Caco-2 (cell line): Measurements from ENCODE around the gene PHC2. TPM values are rescaled to one million over a fixed set of nuclear protein-coding genes. Genes with fewer than 3 reads are reported as not detected.

Source experiments
- BruUV-seq: library from RNA; stranded (reverse); fragments of 400-500 nt; replicated peaks from 2 replicates; lab custom pipeline; 2021; lab: Mats Ljungman, UMichigan
- CTCF ChIA-PET: fragments of 300-600 bp; sonication (Branson Sonifier 250); formaldehyde crosslinking; loops from one replicate; lab custom pipeline; 2022; ENCODE audit warnings: antibody characterized with exemption; lab: Charles Lee
- POLR2A ChIA-PET: fragments of 300-600 bp; sonication (Branson Sonifier 250); formaldehyde crosslinking; loops from one replicate; lab custom pipeline; 2022; ENCODE audit warnings: antibody characterized with exemption; lab: Charles Lee
- DNase-seq, 2 experiments: peaks; one replicate each; pipeline versions ENCODE4 v3.0.0 to v3.0.0-alpha.2; 2020 to 2022
- H3K27me3 ChIP-seq: replicated peaks from 2 replicates; pipeline ENCODE4 v1.6.0; 2011; ENCODE audit warnings: low read length; ENCODE audit not compliant: control insufficient read depth, insufficient read depth
- H3K36me3 ChIP-seq: 2 replicates; pipeline ENCODE4 v1.5.1; 2011; ENCODE audit warnings: low read length; ENCODE audit not compliant: control insufficient read depth, insufficient read depth
- H3K4me1 ChIP-seq: fragments of 250-450 bp; sonication (Bioruptor Pico); 2 replicates; pipeline ENCODE4 v1.5.1; 2020; ENCODE audit warnings: mild to moderate bottlenecking
- H3K4me3 ChIP-seq: 2 replicates; pipeline ENCODE4 v1.5.1; 2011; ENCODE audit warnings: low read depth, mild to moderate bottlenecking, control low read depth, low read length
- H3K9me3 ChIP-seq: fragments of 250-450 bp; sonication (Bioruptor Pico); 2 replicates; pipeline ENCODE4 v1.5.1; 2020; ENCODE audit warnings: mild to moderate bottlenecking, moderate library complexity
- H3K27ac Mint-ChIP-seq: one replicate; pipeline ENCODE4 v1.8.0; 2022; ENCODE audit warnings: mixed read lengths; ENCODE audit not compliant: unreplicated experiment
- H3K27me3 Mint-ChIP-seq: one replicate; pipeline ENCODE4 v1.8.0; 2022; ENCODE audit warnings: mixed read lengths; ENCODE audit not compliant: insufficient read depth, unreplicated experiment
- H3K36me3 Mint-ChIP-seq: one replicate; pipeline ENCODE4 v1.8.0; 2022; ENCODE audit warnings: mild to moderate bottlenecking, mixed read lengths; ENCODE audit not compliant: insufficient read depth, unreplicated experiment
- H3K4me1 Mint-ChIP-seq: one replicate; pipeline ENCODE4 v1.8.0; 2022; ENCODE audit warnings: low read depth, mixed read lengths; ENCODE audit not compliant: unreplicated experiment
- H3K4me3 Mint-ChIP-seq: one replicate; pipeline ENCODE4 v1.8.0; 2022; ENCODE audit warnings: mild to moderate bottlenecking, moderate library complexity, mixed read lengths; ENCODE audit not compliant: unreplicated experiment
- H3K9me3 Mint-ChIP-seq: one replicate; pipeline ENCODE4 v1.8.0; 2022; ENCODE audit warnings: mixed read lengths; ENCODE audit not compliant: unreplicated experiment
- CTCF ChIP-seq, 2 experiments: fragments of 200-600 bp in 1 of 2; IDR thresholded peaks; 1 replicate in 1 of 2; 2 replicates in 1 of 2; pipeline versions ENCODE4 v1.5.1 to v1.8.0; 2011 to 2022; ENCODE audit warnings: antibody characterized with exemption in 1 of 2, control low read depth in 1 of 2, inconsistent platforms in 1 of 2, low read depth in 1 of 2, low read length in 1 of 2, mild to moderate bottlenecking in 1 of 2, moderate library complexity in 1 of 2; ENCODE audit not compliant: insufficient read depth in 1 of 2, severe bottlenecking in 1 of 2, unreplicated experiment in 1 of 2
- intact Hi-C: fragments of 100-400 bp; cut with micrococcal nuclease; formaldehyde crosslinking; loops from one replicate; pipeline ENCODE4 v1.10.0; 2022; ENCODE audit not compliant: unreplicated experiment
- total RNA-seq: library from RNA; stranded (reverse); gene quantifications from 2 replicates; pipeline ENCODE4 v1.2.3, GENCODE V29; 2022

The PHC2 gene
- total RNA-seq, 1 experiment from 2014 or later = 35.2 TPM

GRCh38 chr1:33324677-33325575 lies 106.0 kb downstream of the PHC2 start:
- Mint-ChIP-seq H3K4me3 (no peak overlapping the region), H3K27me3 (no peaks in the 10 kb centered on the region), H3K36me3 (peaks cover 37% of the 10 kb centered on the region), H3K9me3 (no peaks in the 10 kb centered on the region), H3K27ac (no peak overlapping the region), H3K4me1 (no peaks in the 10 kb centered on the region)
- H3K4me3 ChIP-seq = no peak overlapping the region
- intact Hi-C loops = no loop called here
- DNase-seq = no peak
- H3K27me3 ChIP-seq = no peaks in the 10 kb centered on the region
- no peaks in the 10 kb centered on the region for H3K4me1 ChIP-seq
- H3K9me3 ChIP-seq = no peaks in the 10 kb centered on the region
- POLR2A ChIA-PET = no interaction called here
- H3K36me3 ChIP-seq = peaks cover 2% of the 10 kb centered on the region
- CTCF ChIA-PET = no interaction called here
- no TSS peak for BruUV-seq
- TF ChIP-seq CTCF (IDR thresholded peaks at IDR 0.05; ENCODE audit: insufficient read depth in 1 of 2, low read depth in 1 of 2, low read length in 1 of 2, severe bottlenecking in 1 of 2, unreplicated experiment in 1 of 2) = no peak

GRCh38 chr1:33323663-33324477 lies 107.0 kb downstream of the PHC2 start:
- H3K9me3 Mint-ChIP-seq = no peaks in the 10 kb centered on the region
- CTCF ChIA-PET = no interaction called here
- TF ChIP-seq CTCF (IDR thresholded peaks at IDR 0.05; ENCODE audit: insufficient read depth in 1 of 2, low read depth in 1 of 2, low read length in 1 of 2, severe bottlenecking in 1 of 2, unreplicated experiment in 1 of 2) = no peak
- H3K36me3 ChIP-seq = peaks cover 2% of the 10 kb centered on the region
- DNase-seq = no peak
- H3K27me3 Mint-ChIP-seq = no peaks in the 10 kb centered on the region
- no peak overlapping the region for H3K27ac Mint-ChIP-seq
- intact Hi-C loops = no loop called here
- POLR2A ChIA-PET = no interaction called here
- H3K4me3 ChIP-seq = no peak overlapping the region
- H3K9me3 ChIP-seq = no peaks in the 10 kb centered on the region
- BruUV-seq = TSS peak; percentile 12
- H3K4me3 Mint-ChIP-seq = no peak overlapping the region
- H3K4me1 Mint-ChIP-seq = no peaks in the 10 kb centered on the region
- H3K36me3 Mint-ChIP-seq = peaks cover 27% of the 10 kb centered on the region
- no peaks in the 10 kb centered on the region for H3K27me3 ChIP-seq
- H3K4me1 ChIP-seq = no peaks in the 10 kb centered on the region

GRCh38 chr1:33322870-33323585 lies 107.9 kb downstream of the PHC2 start:
- ChIA-PET CTCF (interaction anchor here (0.6 kb wide), 1 partner anchor 9 kb away, joined by 3 read pairs; no protein-coding TSS in a partner anchor), POLR2A (no interaction called here)
- no peak overlapping the region for H3K4me3 ChIP-seq
- no peaks in the 10 kb centered on the region for H3K4me1 Mint-ChIP-seq
- intact Hi-C loops = no loop called here
- no peak for TF ChIP-seq CTCF (IDR thresholded peaks at IDR 0.05; ENCODE audit: insufficient read depth in 1 of 2, low read depth in 1 of 2, low read length in 1 of 2, severe bottlenecking in 1 of 2, unreplicated experiment in 1 of 2)
- peaks cover 5% of the 10 kb centered on the region for H3K27me3 Mint-ChIP-seq
- peaks cover 27% of the 10 kb centered on the region for H3K36me3 Mint-ChIP-seq
- no peak for DNase-seq
- no TSS peak for BruUV-seq
- H3K9me3 Mint-ChIP-seq = no peaks in the 10 kb centered on the region
- H3K4me3 Mint-ChIP-seq = no peak overlapping the region
- H3K9me3 ChIP-seq = no peaks in the 10 kb centered on the region
- no peaks in the 10 kb centered on the region for H3K27me3 ChIP-seq
- no peak overlapping the region for H3K27ac Mint-ChIP-seq
- H3K36me3 ChIP-seq = peaks cover 2% of the 10 kb centered on the region
- no peaks in the 10 kb centered on the region for H3K4me1 ChIP-seq
